ENCODE measurements around the gene DYRK3.

GRCh38 chr1:206635978-206636345 lies 626 bp downstream of the DYRK3 start:
- TF ChIP-seq POLR2A (IDR thresholded peaks at IDR 0.05): no peak
- TF ChIP-seq, protein P1, sequence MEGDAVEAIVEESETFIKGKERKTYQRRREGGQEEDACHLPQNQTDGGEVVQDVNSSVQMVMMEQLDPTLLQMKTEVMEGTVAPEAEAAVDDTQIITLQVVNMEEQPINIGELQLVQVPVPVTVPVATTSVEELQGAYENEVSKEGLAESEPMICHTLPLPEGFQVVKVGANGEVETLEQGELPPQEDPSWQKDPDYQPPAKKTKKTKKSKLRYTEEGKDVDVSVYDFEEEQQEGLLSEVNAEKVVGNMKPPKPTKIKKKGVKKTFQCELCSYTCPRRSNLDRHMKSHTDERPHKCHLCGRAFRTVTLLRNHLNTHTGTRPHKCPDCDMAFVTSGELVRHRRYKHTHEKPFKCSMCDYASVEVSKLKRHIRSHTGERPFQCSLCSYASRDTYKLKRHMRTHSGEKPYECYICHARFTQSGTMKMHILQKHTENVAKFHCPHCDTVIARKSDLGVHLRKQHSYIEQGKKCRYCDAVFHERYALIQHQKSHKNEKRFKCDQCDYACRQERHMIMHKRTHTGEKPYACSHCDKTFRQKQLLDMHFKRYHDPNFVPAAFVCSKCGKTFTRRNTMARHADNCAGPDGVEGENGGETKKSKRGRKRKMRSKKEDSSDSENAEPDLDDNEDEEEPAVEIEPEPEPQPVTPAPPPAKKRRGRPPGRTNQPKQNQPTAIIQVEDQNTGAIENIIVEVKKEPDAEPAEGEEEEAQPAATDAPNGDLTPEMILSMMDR (IDR thresholded peaks at IDR 0.05): no peak
- no peak for TF ChIP-seq POLR2AphosphoS5 (IDR thresholded peaks at IDR 0.05)
